ENCODE measurements around the gene LRATD1.

The LRATD1 gene

DNA sequence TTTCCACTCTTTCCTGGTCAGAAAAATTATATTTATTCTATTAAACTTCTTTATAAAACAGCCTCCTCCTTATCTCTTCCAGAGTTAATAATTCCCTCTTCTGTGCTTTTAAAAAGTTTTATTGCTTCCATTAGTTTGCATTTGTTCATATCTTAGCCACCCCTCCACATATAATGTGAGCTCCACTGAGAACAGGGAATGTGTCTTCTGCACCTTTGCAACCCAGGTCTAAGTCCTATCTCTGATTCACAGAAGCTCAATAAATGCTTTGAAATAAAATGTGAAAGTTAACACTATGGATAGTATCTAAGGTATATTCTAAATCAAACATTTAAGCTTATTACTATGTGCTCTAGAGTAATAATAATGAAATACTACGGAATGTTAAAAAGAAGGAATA is 9.3 kb upstream of the LRATD1 start:
- TF ChIP-seq, protein P1, sequence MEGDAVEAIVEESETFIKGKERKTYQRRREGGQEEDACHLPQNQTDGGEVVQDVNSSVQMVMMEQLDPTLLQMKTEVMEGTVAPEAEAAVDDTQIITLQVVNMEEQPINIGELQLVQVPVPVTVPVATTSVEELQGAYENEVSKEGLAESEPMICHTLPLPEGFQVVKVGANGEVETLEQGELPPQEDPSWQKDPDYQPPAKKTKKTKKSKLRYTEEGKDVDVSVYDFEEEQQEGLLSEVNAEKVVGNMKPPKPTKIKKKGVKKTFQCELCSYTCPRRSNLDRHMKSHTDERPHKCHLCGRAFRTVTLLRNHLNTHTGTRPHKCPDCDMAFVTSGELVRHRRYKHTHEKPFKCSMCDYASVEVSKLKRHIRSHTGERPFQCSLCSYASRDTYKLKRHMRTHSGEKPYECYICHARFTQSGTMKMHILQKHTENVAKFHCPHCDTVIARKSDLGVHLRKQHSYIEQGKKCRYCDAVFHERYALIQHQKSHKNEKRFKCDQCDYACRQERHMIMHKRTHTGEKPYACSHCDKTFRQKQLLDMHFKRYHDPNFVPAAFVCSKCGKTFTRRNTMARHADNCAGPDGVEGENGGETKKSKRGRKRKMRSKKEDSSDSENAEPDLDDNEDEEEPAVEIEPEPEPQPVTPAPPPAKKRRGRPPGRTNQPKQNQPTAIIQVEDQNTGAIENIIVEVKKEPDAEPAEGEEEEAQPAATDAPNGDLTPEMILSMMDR (IDR thresholded peaks at IDR 0.05; ENCODE audit: low read depth, low read length) = no peak
- no peak for TF ChIP-seq EZH2phosphoT487 (IDR thresholded peaks at IDR 0.05; ENCODE audit: low read depth)
- Histone ChIP-seq H3K4me2 (ENCODE audit: low read length) (no peak overlapping the region), H3K4me1 (ENCODE audit: low read length) (peaks cover 42% of the 10 kb centered on the region), H3K9me3 (ENCODE audit: insufficient read depth, low read length) (no peaks in the 10 kb centered on the region), H3K36me3 (replicated peaks; ENCODE audit: low read depth, low read length) (no peaks in the 10 kb centered on the region), H3K79me2 (ENCODE audit: low read length) (no peaks in the 10 kb centered on the region), H2AFZ (ENCODE audit: low read depth, low read length) (no peak overlapping the region), H3K4me3 (ENCODE audit: low read length) (no peak overlapping the region), H3K9ac (ENCODE audit: low read length) (no peak overlapping the region), H3K27me3 (ENCODE audit: low read depth, low read length) (no peaks in the 10 kb centered on the region), H4K20me1 (ENCODE audit: insufficient read depth, low read length) (no peaks in the 10 kb centered on the region), H3K27ac (ENCODE audit: low read length) (no peak overlapping the region)

DNA sequence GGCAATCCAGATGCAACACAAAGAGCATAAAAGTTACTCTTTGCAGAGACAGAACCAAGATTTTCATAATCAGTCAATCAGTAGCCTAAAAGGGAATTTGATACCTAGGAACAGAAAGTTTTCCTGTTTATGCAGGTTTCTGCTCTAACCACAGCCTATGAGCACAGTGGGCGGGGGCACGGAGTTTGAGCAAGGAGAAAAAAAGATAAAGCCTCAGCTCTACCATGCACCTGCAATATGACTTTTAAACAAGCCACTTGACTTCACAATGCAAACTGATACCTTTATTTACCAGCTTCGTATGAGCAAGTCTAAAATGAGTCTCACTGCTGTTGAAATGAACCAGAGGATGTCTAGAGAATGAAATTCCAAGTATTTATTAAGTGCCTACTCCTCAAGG is 5.6 kb upstream of the LRATD1 start:
- Histone ChIP-seq H3K4me2 (ENCODE audit: low read length) (peak overlapping the region; percentile 70), H3K4me1 (ENCODE audit: low read length) (peaks cover 51% of the 10 kb centered on the region), H3K27ac (ENCODE audit: low read length) (peak overlapping the region; percentile 12; the same call in 1 of the 2 replicates), H3K9ac (ENCODE audit: low read length) (no peak overlapping the region), H3K9me3 (ENCODE audit: insufficient read depth, low read length) (no peaks in the 10 kb centered on the region), H4K20me1 (ENCODE audit: insufficient read depth, low read length) (no peaks in the 10 kb centered on the region), H3K36me3 (replicated peaks; ENCODE audit: low read depth, low read length) (no peaks in the 10 kb centered on the region), H2AFZ (ENCODE audit: low read depth, low read length) (no peak overlapping the region), H3K79me2 (ENCODE audit: low read length) (no peaks in the 10 kb centered on the region), H3K4me3 (ENCODE audit: low read length) (peak overlapping the region; percentile 38), H3K27me3 (ENCODE audit: low read depth, low read length) (no peaks in the 10 kb centered on the region)
- no peak for TF ChIP-seq EZH2phosphoT487 (IDR thresholded peaks at IDR 0.05; ENCODE audit: low read depth)
- TF ChIP-seq, protein P1 (IDR thresholded peaks at IDR 0.05; ENCODE audit: low read depth, low read length) = no peak

DNA sequence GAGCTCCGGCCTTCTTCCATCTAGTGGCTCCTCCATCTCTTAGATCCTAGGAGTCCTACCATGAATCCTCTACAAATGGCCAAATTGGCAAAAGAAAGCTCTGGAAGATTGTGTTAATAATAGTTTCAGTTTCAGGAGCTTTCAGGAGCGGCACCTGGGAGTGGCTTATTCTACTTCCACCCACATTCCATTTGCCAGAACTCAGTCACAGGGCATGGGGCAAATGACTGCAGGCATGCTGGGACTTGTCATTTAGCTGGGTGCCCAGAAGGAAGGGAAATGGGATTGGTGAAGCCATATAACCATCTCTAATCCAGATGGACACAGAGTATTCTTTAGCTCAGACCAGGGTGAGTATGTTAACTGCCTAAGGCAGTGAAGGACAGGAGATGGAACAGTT is 3.6 kb upstream of the LRATD1 start:
- no peak overlapping the region for H3K4me3 ChIP-seq (ENCODE audit: low read length)
- no peak overlapping the region for H3K9ac ChIP-seq (ENCODE audit: low read length)
- H3K36me3 ChIP-seq (replicated peaks; ENCODE audit: low read depth, low read length) = no peaks in the 10 kb centered on the region
- no peaks in the 10 kb centered on the region for H3K27me3 ChIP-seq (ENCODE audit: low read depth, low read length)
- no peak overlapping the region for H3K27ac ChIP-seq (ENCODE audit: low read length)
- no peak for TF ChIP-seq EZH2phosphoT487 (IDR thresholded peaks at IDR 0.05; ENCODE audit: low read depth)
- TF ChIP-seq, protein P1 (IDR thresholded peaks at IDR 0.05; ENCODE audit: low read depth, low read length) = no peak
- H3K9me3 ChIP-seq (ENCODE audit: insufficient read depth, low read length) = no peaks in the 10 kb centered on the region
- H3K4me1 ChIP-seq (ENCODE audit: low read length) = peaks cover 51% of the 10 kb centered on the region
- no peak overlapping the region for H3K4me2 ChIP-seq (ENCODE audit: low read length)
- H3K79me2 ChIP-seq (ENCODE audit: low read length) = no peaks in the 10 kb centered on the region
- H2AFZ ChIP-seq (ENCODE audit: low read depth, low read length) = no peak overlapping the region
- no peaks in the 10 kb centered on the region for H4K20me1 ChIP-seq (ENCODE audit: insufficient read depth, low read length)

DNA sequence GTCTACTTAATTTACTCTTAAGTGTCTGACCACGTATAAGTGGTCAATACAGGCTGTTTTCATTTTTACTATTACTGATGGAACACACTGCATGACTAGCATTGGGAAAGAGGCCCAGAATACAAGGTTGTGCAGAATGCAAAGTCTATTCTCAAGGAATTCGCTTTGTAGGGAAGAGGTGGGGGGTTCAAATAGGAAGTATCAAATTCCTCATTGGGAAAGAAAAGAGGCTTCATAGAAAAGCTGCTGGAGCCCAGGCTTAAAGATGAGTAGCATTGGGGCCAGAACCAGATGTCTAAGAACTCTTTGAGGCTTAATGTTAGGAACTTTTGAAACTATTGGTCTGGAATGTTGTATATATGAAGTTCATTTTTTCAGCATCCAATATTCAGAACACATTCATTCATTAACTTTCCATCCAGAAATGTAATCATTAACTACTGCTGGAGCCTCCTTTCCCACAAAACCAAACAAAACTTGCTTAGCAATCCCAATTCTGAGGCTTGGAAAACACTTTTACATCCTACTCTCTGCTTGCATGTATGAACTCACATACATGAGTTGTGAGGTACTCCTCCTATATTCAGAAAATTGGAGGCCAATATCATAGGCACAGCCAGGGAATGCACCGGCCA is 994 bp upstream of the LRATD1 start:
- Histone ChIP-seq H3K4me1 (ENCODE audit: low read length) (peaks cover 26% of the 10 kb centered on the region), H3K9me3 (ENCODE audit: insufficient read depth, low read length) (no peaks in the 10 kb centered on the region), H4K20me1 (ENCODE audit: insufficient read depth, low read length) (no peaks in the 10 kb centered on the region), H3K4me2 (ENCODE audit: low read length) (no peak overlapping the region), H3K79me2 (ENCODE audit: low read length) (no peaks in the 10 kb centered on the region), H3K9ac (ENCODE audit: low read length) (no peak overlapping the region), H3K4me3 (ENCODE audit: low read length) (no peak overlapping the region), H2AFZ (ENCODE audit: low read depth, low read length) (no peak overlapping the region), H3K27ac (ENCODE audit: low read length) (no peak overlapping the region), H3K36me3 (replicated peaks; ENCODE audit: low read depth, low read length) (no peaks in the 10 kb centered on the region), H3K27me3 (ENCODE audit: low read depth, low read length) (no peaks in the 10 kb centered on the region)
- TF ChIP-seq, protein P1 (IDR thresholded peaks at IDR 0.05; ENCODE audit: low read depth, low read length) = no peak
- TF ChIP-seq EZH2phosphoT487 (IDR thresholded peaks at IDR 0.05; ENCODE audit: low read depth) = no peak

All from OCI-LY3 (cell line).